HL-60/S4 treated with retinoic acid at 250 ng/mL for 4 days and 3 days (cell line): Measurements from ENCODE around the gene KLK5.
"Not testable (repeated sequence)": the region's sequence is repeated elsewhere in the genome, so short reads cannot be mapped to it uniquely, and the experiment has no call there.

Experiments
- in situ Hi-C: fragments of 300-500 bp; cut with MboI; formaldehyde crosslinking; loops from 2 replicates; pipeline ENCODE4 v1.7.0; 2022; ENCODE audit warnings: low sequenced_read_pairs

Gene KLK5

GRCh38 chr19:50922317-50922853 lies 30.5 kb downstream of the KLK5 start:
- in situ Hi-C loops: no loop called here

- in situ Hi-C loops: no loop called here
Measured at GRCh38 chr19:50921426-50922316, 31.2 kb downstream of the KLK5 start.

- in situ Hi-C loops: no loop called here
Measured at GRCh38 chr19:50916069-50916468, 36.8 kb downstream of the KLK5 start.

GRCh38 chr19:50912727-50913716 lies 39.8 kb downstream of the KLK5 start:
- in situ Hi-C loops: no loop called here

DNA sequence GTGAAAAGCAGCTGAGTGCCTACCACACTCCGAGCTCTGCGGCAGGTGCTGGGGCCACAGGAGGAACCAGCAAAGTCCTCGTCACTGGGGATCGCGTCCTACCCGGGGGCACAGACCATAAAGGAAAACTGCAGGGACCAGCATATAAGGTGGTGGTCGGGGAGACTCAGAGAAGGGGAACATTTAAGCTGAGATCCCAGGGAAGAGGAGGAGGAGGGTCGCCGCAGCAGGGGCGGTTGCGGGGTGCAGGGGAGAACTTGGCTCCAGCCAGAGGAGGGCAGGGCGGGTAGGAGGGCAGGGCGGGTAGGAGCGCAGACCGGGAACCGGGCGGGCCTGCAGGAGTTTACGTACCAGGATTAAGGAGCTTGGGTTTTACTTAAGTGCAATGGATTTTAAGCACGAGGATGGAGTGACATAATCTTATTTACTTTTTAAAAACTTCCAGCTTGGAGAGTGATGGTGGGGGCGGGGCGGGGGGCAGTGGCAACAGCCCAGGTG lies 40.7 kb downstream of the KLK5 start:
- in situ Hi-C loops: no loop called here

GRCh38 chr19:50911206-50912101 lies 41.4 kb downstream of the KLK5 start, which contains the start of gene KLK4:
TSS of gene KLK4 (minus strand) at chr19:50911395. CDS start at chr19:50910738, 657 bp downstream.
- in situ Hi-C loops: no loop called here

- in situ Hi-C loops: no loop called here
Measured at GRCh38 chr19:50910722-50911121, 42.1 kb downstream of the KLK5 start.

DNA sequence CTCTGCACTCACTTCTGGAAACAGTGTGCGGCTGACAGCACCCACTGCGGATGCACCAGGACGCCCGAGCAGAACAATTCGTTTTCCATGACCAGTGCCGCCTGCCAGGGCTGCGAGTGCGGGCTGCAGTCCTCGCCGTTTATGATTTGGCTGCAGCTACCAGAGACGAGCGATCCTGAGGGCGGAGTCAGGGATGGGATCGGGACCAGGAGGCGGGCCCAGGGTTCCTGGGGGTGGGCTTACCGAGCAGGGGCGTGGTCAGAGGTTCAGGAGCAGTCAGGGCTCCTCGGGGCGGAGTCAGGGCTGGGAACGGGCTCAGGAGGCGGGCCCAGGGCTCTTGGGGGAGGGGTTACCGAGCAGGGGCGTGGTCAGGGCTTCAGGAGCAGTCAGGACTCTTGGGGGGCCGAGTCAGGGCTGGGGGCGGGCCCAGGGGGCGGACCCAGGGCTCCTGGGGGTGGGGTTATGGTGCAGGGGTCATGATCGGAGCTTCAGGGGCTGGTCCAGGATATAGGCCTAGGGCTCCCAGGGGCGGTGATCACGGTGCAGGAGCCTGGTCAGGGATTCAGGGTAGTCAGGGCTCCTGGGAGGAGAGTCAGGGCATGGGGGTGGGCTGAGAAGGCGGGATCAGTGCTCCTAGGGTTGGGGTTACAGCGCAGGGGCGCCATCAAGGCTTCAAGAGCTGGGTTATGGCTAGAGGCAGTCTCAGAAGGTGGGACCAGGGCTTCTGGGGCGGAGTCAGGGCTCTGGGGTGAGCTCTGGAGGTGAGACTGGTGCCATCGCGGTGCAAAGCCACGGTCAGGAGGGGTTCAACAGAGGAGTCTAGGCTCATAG lies 43.4 kb downstream of the KLK5 start:
- in situ Hi-C loops: no loop called here

DNA sequence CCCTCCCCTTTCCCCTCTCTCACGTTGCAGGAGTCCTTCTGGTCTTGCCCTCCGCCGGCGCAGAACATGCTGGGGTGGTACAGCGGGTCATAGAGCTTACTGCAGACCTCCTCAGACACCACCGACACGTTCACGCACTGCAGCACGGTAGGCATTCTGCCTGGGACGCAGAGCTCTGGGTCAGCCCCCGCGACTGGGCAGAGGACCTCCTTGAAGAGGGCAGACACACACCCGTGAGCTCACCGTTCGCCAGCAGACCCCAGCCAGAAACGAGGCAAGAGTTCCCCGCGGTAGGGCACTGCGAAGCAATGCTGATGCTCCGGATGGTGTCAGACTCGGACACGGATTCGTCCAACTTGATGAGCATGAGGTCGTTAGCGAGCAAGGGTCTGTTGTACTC lies 44.5 kb downstream of the KLK5 start:
- in situ Hi-C loops: no loop called here

DNA sequence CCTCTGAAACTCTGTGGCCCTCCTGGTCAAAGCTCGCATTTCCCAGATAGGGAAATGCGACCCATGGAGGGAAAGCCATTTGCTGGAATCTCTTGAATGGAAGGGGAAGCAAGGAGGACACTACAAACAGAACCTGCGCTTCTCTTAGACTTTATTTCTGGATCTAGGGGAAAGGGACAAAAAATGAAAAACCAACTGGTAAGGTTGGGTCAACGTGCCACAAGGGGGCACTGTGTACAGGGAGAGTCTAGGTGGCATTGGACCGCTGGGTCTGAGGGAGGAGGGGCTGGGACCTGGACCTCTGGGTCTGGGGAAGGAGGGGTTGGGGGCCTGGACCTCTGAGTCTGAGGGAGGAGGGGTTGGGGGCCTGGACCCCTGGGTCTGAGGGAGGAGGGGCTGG lies 46.6 kb downstream of the KLK5 start:
- in situ Hi-C loops: no loop called here

DNA sequence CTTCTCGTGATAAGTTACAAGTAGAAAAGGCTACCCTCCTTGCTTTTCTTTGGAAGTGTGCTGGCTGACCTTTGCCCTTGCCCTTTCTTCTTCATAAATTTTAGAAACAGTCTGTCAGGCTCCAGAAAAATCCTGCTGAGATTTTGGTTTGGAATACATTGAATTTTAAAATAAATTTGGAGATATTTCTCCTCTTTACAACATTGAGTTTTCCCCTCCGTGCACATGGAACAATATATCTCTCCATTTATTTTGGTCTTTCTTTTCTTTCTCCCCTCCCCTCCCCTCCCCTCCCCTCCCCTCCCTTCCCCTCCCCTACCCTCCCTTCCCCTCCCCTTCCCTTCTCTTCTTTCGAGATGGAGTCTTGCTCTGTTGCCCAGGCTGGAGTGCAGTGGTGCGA lies 50.2 kb downstream of the KLK5 start:
- in situ Hi-C loops: no loop called here

DNA sequence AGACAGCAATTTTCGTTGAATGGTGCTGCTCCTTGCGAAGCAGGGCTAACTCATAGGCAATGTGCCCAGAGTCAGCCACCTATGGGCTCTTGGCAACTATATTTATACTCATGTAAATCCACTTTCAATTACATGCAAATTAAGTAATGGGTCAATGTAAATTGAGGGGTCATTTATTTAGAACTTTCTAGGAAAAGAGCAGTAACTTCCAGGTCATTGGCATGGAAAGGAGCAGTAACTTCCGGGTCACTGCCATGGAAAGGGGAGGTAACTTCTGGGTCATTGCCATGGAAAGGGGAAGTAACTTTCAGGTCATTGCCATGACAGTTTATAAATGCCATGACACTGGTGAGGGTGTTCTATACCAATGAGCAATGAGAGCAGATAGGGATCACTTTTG lies 53.3 kb downstream of the KLK5 start:
- in situ Hi-C loops: no loop called here

DNA sequence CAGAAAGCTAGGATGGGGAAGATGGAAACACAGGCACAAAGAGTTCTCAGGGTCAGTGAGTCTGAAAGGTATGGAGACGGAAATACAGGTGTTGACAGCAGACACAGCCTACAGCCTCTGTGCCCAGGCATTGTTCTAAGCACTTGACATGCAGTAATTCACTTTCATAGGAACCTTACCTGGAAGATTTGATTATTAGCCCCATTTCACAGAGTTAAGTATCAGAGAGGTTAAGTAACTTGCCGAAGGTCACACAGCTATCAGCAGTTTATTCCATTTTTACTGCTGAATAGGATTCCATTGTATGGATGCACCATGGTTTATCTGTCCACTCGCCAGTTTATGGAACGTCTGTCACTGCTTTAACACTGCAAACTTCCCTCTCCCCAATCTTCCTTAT lies 54.8 kb downstream of the KLK5 start:
- in situ Hi-C loops: no loop called here

- in situ Hi-C loops: no loop called here
Measured at GRCh38 chr19:50897612-50898011, 55.2 kb downstream of the KLK5 start.

DNA sequence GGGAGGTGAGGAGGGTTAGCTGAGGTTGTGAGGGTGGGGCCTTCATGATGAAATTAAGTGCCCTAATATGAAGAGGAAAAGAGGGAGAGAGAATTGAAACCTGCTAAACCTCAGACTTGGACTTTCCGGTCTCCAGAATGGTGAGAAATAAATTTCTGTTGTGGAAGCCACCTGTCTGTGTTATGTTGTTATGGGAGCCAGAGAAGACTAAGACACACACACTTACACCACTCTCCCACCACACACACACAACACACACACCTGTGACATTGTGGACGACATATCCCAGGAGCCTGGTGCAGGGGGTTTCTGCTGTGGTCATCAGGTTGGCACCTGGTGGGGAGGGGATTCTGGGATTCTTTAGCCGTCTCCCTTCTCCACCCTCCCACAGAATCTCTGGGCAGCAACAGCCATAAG lies 55.6 kb downstream of the KLK5 start:
- in situ Hi-C loops: no loop called here

- in situ Hi-C loops: no loop called here
Measured at GRCh38 chr19:50896591-50897190, 56.1 kb downstream of the KLK5 start.

GRCh38 chr19:50896089-50896590 lies 56.7 kb downstream of the KLK5 start:
- in situ Hi-C loops: not testable (repeated sequence)

GRCh38 chr19:50894478-50895356 lies 58.1 kb downstream of the KLK5 start:
- in situ Hi-C loops: no loop called here
